Measurements from ENCODE around the gene C12orf56. TPM values are rescaled to one million over a fixed set of nuclear protein-coding genes. Genes with fewer than 3 reads are reported as not detected.

Gene C12orf56
- total RNA-seq, 1 experiment from 2014 or later: 8.1 TPM

GRCh38 chr12:64273527-64274403, 116.8 kb downstream of the C12orf56 start:
- H3K36me3 ChIP-seq (ENCODE audit: low read depth, low read length): no peaks in the 10 kb centered on the region; the same call in 1 of the 2 replicates
- peak; percentile 92 for ATAC-seq
- H3K79me2 ChIP-seq (ENCODE audit: low read length): no peaks in the 10 kb centered on the region
- no peaks in the 10 kb centered on the region for H4K20me1 ChIP-seq (ENCODE audit: low read length)
- H3F3A ChIP-seq (ENCODE audit: low read length, unreplicated experiment): no peaks in the 10 kb centered on the region
- TF ChIP-seq CTCF (conservative IDR thresholded peaks at IDR 0.05; ENCODE audit: low read depth, low read length) (peak; percentile 84), EZH2 (IDR thresholded peaks at IDR 0.05; ENCODE audit: low read length, unreplicated experiment) (no peak), EZH2phosphoT487 (IDR thresholded peaks at IDR 0.05; ENCODE audit: borderline replicate concordance, low read length) (no peak)
- peak; percentile 73 for DNase-seq
- no peaks in the 10 kb centered on the region for H3K9me3 ChIP-seq (ENCODE audit: low read length)
- H3K27ac ChIP-seq (ENCODE audit: low read length): no peak overlapping the region
- H2AFZ ChIP-seq (ENCODE audit: low read length): peak overlapping the region; percentile 57; the same call in 1 of the 2 replicates
- intact Hi-C loops (cut with micrococcal nuclease): loop anchor here (1.0 kb wide), 1 partner anchor 119 kb away; no protein-coding TSS in a partner anchor
- H3K9ac ChIP-seq (ENCODE audit: low read length): no peak overlapping the region
- POLR2A ChIA-PET (ENCODE audit: unreplicated experiment): no interaction called here
- H3K9me2 ChIP-seq (replicated peaks; ENCODE audit: low read length): no peaks in the 10 kb centered on the region
- H3K27me3 ChIP-seq (ENCODE audit: low read length): no peaks in the 10 kb centered on the region
- no TSS peak for BruUV-seq (replicated peaks)
- H3K4me3 ChIP-seq (ENCODE audit: low read length): no peak overlapping the region
- peaks cover 3% of the 10 kb centered on the region; the same call in 1 of the 2 replicates for H3K4me1 ChIP-seq (ENCODE audit: insufficient read depth, low read length)
- CTCF ChIA-PET: no interaction called here
- no peak overlapping the region for H3K4me2 ChIP-seq (ENCODE audit: low read length)

DNA sequence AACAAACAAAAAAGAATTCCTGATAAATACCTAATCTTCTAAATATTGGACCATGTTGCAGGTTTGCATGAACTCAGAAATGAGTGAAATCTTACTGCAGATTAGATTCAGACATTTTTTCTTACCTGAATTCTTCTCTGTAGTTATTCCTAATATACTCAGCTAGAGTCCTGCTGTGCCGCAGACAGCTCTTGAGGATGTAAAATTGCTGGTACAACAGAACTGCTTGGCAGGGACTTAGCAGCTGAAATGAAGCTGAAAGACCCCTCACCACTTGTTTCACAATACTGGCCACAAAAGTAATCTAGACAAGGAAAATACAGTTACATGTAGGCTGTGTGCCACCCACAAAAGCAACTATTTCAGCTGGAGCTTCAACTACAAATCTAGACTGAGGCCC, 120.1 kb downstream of the C12orf56 start:
- Histone ChIP-seq H3K4me1 (ENCODE audit: insufficient read depth, low read length) (peaks cover 3% of the 10 kb centered on the region; the same call in 1 of the 2 replicates), H3K36me3 (ENCODE audit: low read depth, low read length) (no peaks in the 10 kb centered on the region), H3K4me2 (ENCODE audit: low read length) (no peak overlapping the region), H3K27ac (ENCODE audit: low read length) (no peak overlapping the region), H3K9ac (ENCODE audit: low read length) (no peak overlapping the region), H3K27me3 (ENCODE audit: low read length) (no peaks in the 10 kb centered on the region), H3K9me3 (ENCODE audit: low read length) (no peaks in the 10 kb centered on the region), H3K9me2 (replicated peaks; ENCODE audit: low read length) (no peaks in the 10 kb centered on the region), H3K79me2 (ENCODE audit: low read length) (no peaks in the 10 kb centered on the region), H3F3A (ENCODE audit: low read length, unreplicated experiment) (no peaks in the 10 kb centered on the region), H4K20me1 (ENCODE audit: low read length) (no peaks in the 10 kb centered on the region), H3K4me3 (ENCODE audit: low read length) (no peak overlapping the region), H2AFZ (ENCODE audit: low read length) (no peak overlapping the region)
- ATAC-seq (no peak), DNase-seq (no peak)
- ChIA-PET CTCF (no interaction called here), POLR2A (ENCODE audit: unreplicated experiment) (no interaction called here)
- no TSS peak for BruUV-seq (replicated peaks)
- TF ChIP-seq CTCF (conservative IDR thresholded peaks at IDR 0.05; ENCODE audit: low read depth, low read length): no peak
- no peak for TF ChIP-seq EZH2 (IDR thresholded peaks at IDR 0.05; ENCODE audit: low read length, unreplicated experiment)
- TF ChIP-seq EZH2phosphoT487 (IDR thresholded peaks at IDR 0.05; ENCODE audit: borderline replicate concordance, low read length): no peak
- intact Hi-C loops (cut with micrococcal nuclease): no loop called here

DNA sequence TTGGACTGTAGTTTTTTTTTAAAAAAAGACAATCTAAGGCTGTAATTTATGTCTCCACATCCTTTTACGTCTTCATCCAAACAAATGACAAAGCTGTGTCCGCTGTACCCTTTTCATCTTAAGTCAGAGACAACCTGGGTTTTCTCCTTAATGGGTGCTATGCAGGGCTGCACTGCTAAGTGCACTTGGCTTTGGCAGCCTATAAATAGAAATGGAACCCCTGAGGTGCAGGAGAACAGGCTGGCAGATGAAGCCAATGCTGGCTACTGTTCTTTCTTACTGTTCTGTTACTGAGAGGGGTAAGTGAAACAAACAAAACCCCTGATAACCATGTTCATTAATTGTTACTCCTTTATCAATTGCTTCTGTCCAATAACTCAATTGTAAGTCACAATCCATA, 121.4 kb downstream of the C12orf56 start:
- Histone ChIP-seq H3K27me3 (ENCODE audit: low read length) (no peaks in the 10 kb centered on the region), H3K36me3 (ENCODE audit: low read depth, low read length) (no peaks in the 10 kb centered on the region), H3F3A (ENCODE audit: low read length, unreplicated experiment) (no peaks in the 10 kb centered on the region), H3K4me1 (ENCODE audit: insufficient read depth, low read length) (peaks cover 3% of the 10 kb centered on the region; the same call in 1 of the 2 replicates), H3K9me3 (ENCODE audit: low read length) (no peaks in the 10 kb centered on the region), H3K9me2 (replicated peaks; ENCODE audit: low read length) (no peaks in the 10 kb centered on the region), H3K79me2 (ENCODE audit: low read length) (no peaks in the 10 kb centered on the region), H3K4me2 (ENCODE audit: low read length) (no peak overlapping the region), H3K9ac (ENCODE audit: low read length) (no peak overlapping the region), H3K27ac (ENCODE audit: low read length) (no peak overlapping the region), H3K4me3 (ENCODE audit: low read length) (no peak overlapping the region), H2AFZ (ENCODE audit: low read length) (no peak overlapping the region), H4K20me1 (ENCODE audit: low read length) (no peaks in the 10 kb centered on the region)
- DNase-seq (no peak), ATAC-seq (no peak)
- ChIA-PET POLR2A (ENCODE audit: unreplicated experiment) (no interaction called here), CTCF (no interaction called here)
- TF ChIP-seq EZH2 (IDR thresholded peaks at IDR 0.05; ENCODE audit: low read length, unreplicated experiment) (no peak), EZH2phosphoT487 (IDR thresholded peaks at IDR 0.05; ENCODE audit: borderline replicate concordance, low read length) (no peak), CTCF (conservative IDR thresholded peaks at IDR 0.05; ENCODE audit: low read depth, low read length) (no peak)
- intact Hi-C loops (cut with micrococcal nuclease): no loop called here
- BruUV-seq (replicated peaks): no TSS peak

Measured in PC-3 (cell line).